Activated naive CD8-positive, alpha-beta T cell (primary cell): ENCODE data around the gene RANBP1.

ENCODE experiments used
- H3K27ac Mint-ChIP-seq: one replicate; pipeline ENCODE4 v1.8.0; 2021; ENCODE audit warnings: mixed read lengths
- H3K27me3 Mint-ChIP-seq: one replicate; pipeline ENCODE4 v1.8.0; 2021; ENCODE audit warnings: mixed read lengths
- H3K36me3 Mint-ChIP-seq: one replicate; pipeline ENCODE4 v1.8.0; 2021; ENCODE audit warnings: mixed read lengths
- H3K4me1 Mint-ChIP-seq: one replicate; pipeline ENCODE4 v1.8.0; 2021; ENCODE audit warnings: low read depth, mixed read lengths
- H3K4me3 Mint-ChIP-seq: one replicate; pipeline ENCODE4 v1.8.0; 2021; ENCODE audit warnings: mild to moderate bottlenecking, mixed read lengths
- H3K9me3 Mint-ChIP-seq: one replicate; pipeline ENCODE4 v1.8.0; 2021; ENCODE audit warnings: low read depth, mixed read lengths

The RANBP1 gene

GRCh38 chr22:20084547-20085413 lies 31.1 kb upstream of the RANBP1 start:
- H3K27ac Mint-ChIP-seq: peak overlapping the region; percentile 58
- H3K36me3 Mint-ChIP-seq: peaks cover 7% of the 10 kb centered on the region
- H3K4me1 Mint-ChIP-seq: peaks cover 60% of the 10 kb centered on the region
- no peaks in the 10 kb centered on the region for H3K9me3 Mint-ChIP-seq
- H3K27me3 Mint-ChIP-seq: no peaks in the 10 kb centered on the region
- no peak overlapping the region for H3K4me3 Mint-ChIP-seq

GRCh38 chr22:20085651-20086050 lies 30.3 kb upstream of the RANBP1 start:
- Mint-ChIP-seq H3K27ac (no peak overlapping the region), H3K4me3 (no peak overlapping the region), H3K27me3 (no peaks in the 10 kb centered on the region), H3K9me3 (no peaks in the 10 kb centered on the region), H3K4me1 (peaks cover 67% of the 10 kb centered on the region), H3K36me3 (peaks cover 12% of the 10 kb centered on the region)

- H3K27me3 Mint-ChIP-seq: no peaks in the 10 kb centered on the region
- no peak overlapping the region for H3K27ac Mint-ChIP-seq
- H3K4me3 Mint-ChIP-seq: no peak overlapping the region
- peaks cover 14% of the 10 kb centered on the region for H3K36me3 Mint-ChIP-seq
- peaks cover 67% of the 10 kb centered on the region for H3K4me1 Mint-ChIP-seq
- no peaks in the 10 kb centered on the region for H3K9me3 Mint-ChIP-seq
Measured at GRCh38 chr22:20086101-20086599, 29.8 kb upstream of the RANBP1 start.

GRCh38 chr22:20086763-20087162 lies 29.1 kb upstream of the RANBP1 start:
- Mint-ChIP-seq H3K4me3 (no peak overlapping the region), H3K27me3 (no peaks in the 10 kb centered on the region), H3K36me3 (peaks cover 16% of the 10 kb centered on the region), H3K4me1 (peaks cover 67% of the 10 kb centered on the region), H3K27ac (peak overlapping the region; percentile 16), H3K9me3 (no peaks in the 10 kb centered on the region)

- no peaks in the 10 kb centered on the region for H3K27me3 Mint-ChIP-seq
- peaks cover 70% of the 10 kb centered on the region for H3K4me1 Mint-ChIP-seq
- H3K4me3 Mint-ChIP-seq: no peak overlapping the region
- no peak overlapping the region for H3K27ac Mint-ChIP-seq
- H3K36me3 Mint-ChIP-seq: peaks cover 16% of the 10 kb centered on the region
- no peaks in the 10 kb centered on the region for H3K9me3 Mint-ChIP-seq
Measured at GRCh38 chr22:20087319-20088262, 28.3 kb upstream of the RANBP1 start.

GRCh38 chr22:20088263-20088648 lies 27.6 kb upstream of the RANBP1 start:
- Mint-ChIP-seq H3K4me1 (peaks cover 66% of the 10 kb centered on the region), H3K9me3 (no peaks in the 10 kb centered on the region), H3K4me3 (no peak overlapping the region), H3K36me3 (peaks cover 16% of the 10 kb centered on the region), H3K27me3 (no peaks in the 10 kb centered on the region), H3K27ac (no peak overlapping the region)

GRCh38 chr22:20089226-20089976 lies 26.5 kb upstream of the RANBP1 start:
- Mint-ChIP-seq H3K9me3 (no peaks in the 10 kb centered on the region), H3K4me3 (no peak overlapping the region), H3K4me1 (peaks cover 57% of the 10 kb centered on the region), H3K27ac (peak overlapping the region; percentile 66), H3K27me3 (no peaks in the 10 kb centered on the region), H3K36me3 (peaks cover 16% of the 10 kb centered on the region)

- Mint-ChIP-seq H3K27me3 (no peaks in the 10 kb centered on the region), H3K4me1 (peaks cover 51% of the 10 kb centered on the region), H3K4me3 (no peak overlapping the region), H3K27ac (peak overlapping the region; percentile 30), H3K9me3 (no peaks in the 10 kb centered on the region), H3K36me3 (peaks cover 16% of the 10 kb centered on the region)
Measured at GRCh38 chr22:20089977-20090729, 25.8 kb upstream of the RANBP1 start.

- H3K4me1 Mint-ChIP-seq: peaks cover 53% of the 10 kb centered on the region
- H3K9me3 Mint-ChIP-seq: no peaks in the 10 kb centered on the region
- H3K4me3 Mint-ChIP-seq: peak overlapping the region; percentile 30
- peak overlapping the region; percentile 30 for H3K27ac Mint-ChIP-seq
- H3K36me3 Mint-ChIP-seq: peaks cover 22% of the 10 kb centered on the region
- H3K27me3 Mint-ChIP-seq: no peaks in the 10 kb centered on the region
Measured at GRCh38 chr22:20090730-20091240, 25.1 kb upstream of the RANBP1 start.

GRCh38 chr22:20091690-20092476 lies 24.0 kb upstream of the RANBP1 start:
- Mint-ChIP-seq H3K36me3 (peaks cover 29% of the 10 kb centered on the region), H3K9me3 (no peaks in the 10 kb centered on the region), H3K4me3 (peak overlapping the region; percentile 49), H3K27ac (peak overlapping the region; percentile 41), H3K27me3 (no peaks in the 10 kb centered on the region), H3K4me1 (peaks cover 53% of the 10 kb centered on the region)

GRCh38 chr22:20092477-20092854 lies 23.4 kb upstream of the RANBP1 start:
- H3K36me3 Mint-ChIP-seq: peaks cover 30% of the 10 kb centered on the region
- no peaks in the 10 kb centered on the region for H3K9me3 Mint-ChIP-seq
- peak overlapping the region; percentile 41 for H3K27ac Mint-ChIP-seq
- H3K4me3 Mint-ChIP-seq: peak overlapping the region; percentile 49
- no peaks in the 10 kb centered on the region for H3K27me3 Mint-ChIP-seq
- H3K4me1 Mint-ChIP-seq: peaks cover 56% of the 10 kb centered on the region

- peaks cover 60% of the 10 kb centered on the region for H3K4me1 Mint-ChIP-seq
- H3K9me3 Mint-ChIP-seq: no peaks in the 10 kb centered on the region
Measured at GRCh38 chr22:20093418-20094196, 22.3 kb upstream of the RANBP1 start.

More at GRCh38 chr22:20093418-20094196, 22.3 kb upstream of the RANBP1 start:
- Mint-ChIP-seq H3K4me3 (no peak overlapping the region), H3K27me3 (no peaks in the 10 kb centered on the region), H3K27ac (no peak overlapping the region), H3K36me3 (peaks cover 36% of the 10 kb centered on the region)
